ENCODE data around the gene PAPPA.

Gene PAPPA, protein sequence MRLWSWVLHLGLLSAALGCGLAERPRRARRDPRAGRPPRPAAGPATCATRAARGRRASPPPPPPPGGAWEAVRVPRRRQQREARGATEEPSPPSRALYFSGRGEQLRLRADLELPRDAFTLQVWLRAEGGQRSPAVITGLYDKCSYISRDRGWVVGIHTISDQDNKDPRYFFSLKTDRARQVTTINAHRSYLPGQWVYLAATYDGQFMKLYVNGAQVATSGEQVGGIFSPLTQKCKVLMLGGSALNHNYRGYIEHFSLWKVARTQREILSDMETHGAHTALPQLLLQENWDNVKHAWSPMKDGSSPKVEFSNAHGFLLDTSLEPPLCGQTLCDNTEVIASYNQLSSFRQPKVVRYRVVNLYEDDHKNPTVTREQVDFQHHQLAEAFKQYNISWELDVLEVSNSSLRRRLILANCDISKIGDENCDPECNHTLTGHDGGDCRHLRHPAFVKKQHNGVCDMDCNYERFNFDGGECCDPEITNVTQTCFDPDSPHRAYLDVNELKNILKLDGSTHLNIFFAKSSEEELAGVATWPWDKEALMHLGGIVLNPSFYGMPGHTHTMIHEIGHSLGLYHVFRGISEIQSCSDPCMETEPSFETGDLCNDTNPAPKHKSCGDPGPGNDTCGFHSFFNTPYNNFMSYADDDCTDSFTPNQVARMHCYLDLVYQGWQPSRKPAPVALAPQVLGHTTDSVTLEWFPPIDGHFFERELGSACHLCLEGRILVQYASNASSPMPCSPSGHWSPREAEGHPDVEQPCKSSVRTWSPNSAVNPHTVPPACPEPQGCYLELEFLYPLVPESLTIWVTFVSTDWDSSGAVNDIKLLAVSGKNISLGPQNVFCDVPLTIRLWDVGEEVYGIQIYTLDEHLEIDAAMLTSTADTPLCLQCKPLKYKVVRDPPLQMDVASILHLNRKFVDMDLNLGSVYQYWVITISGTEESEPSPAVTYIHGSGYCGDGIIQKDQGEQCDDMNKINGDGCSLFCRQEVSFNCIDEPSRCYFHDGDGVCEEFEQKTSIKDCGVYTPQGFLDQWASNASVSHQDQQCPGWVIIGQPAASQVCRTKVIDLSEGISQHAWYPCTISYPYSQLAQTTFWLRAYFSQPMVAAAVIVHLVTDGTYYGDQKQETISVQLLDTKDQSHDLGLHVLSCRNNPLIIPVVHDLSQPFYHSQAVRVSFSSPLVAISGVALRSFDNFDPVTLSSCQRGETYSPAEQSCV (N-terminal part only)

GRCh38 chr9:116153765-116154333 lies at the start of gene PAPPA:
Gene PAPPA (plus strand): TSS chr9:116153791. CDS start chr9:116154173, 382 bp downstream.
- no peak for DNase-seq

- DNase-seq, result no peak
Measured at GRCh38 chr9:116103976-116104820, 49.4 kb upstream of the PAPPA start.

GRCh38 chr9:116112236-116112635 lies 41.4 kb upstream of the PAPPA start:
- DNase-seq, result no peak

DNA sequence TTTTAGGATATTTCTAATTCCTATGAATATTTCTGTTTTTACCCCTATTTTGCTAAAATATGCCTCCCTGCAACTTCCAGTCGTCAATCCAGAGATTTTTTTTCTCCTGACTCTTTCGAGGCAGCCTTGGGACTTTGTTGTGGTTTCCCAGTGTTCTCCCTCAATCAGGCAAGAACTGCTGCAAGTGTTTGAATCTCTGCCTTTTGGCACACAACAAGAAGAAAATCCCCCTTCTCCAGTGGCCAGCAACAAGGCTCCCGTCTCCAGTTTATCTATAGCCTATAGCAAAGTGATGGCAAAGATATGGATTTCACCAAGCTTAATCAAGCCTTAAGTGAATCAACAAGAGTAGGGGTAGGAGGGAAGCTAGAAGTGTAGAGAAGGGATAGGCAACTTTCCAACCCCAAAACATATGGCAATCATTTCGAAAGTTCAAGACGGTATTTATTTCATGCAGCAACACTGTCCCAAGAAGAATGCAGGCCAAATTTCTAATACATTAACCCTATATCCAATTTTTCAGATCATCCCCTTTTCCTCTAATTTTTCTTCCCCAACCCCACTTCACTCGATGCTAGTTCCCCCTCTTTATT lies 37.7 kb upstream of the PAPPA start:
- DNase-seq, result no peak

- no peak for DNase-seq
Measured at GRCh38 chr9:116116393-116116792, 37.2 kb upstream of the PAPPA start.

GRCh38 chr9:116123171-116123570 lies 30.4 kb upstream of the PAPPA start:
- no peak for DNase-seq

GRCh38 chr9:116124472-116125040 lies 29.0 kb upstream of the PAPPA start:
- no peak for DNase-seq

GRCh38 chr9:116133163-116133562 lies 20.4 kb upstream of the PAPPA start:
- no peak for DNase-seq

- DNase-seq, result no peak
Measured at GRCh38 chr9:116134975-116135374, 18.6 kb upstream of the PAPPA start.

DNA sequence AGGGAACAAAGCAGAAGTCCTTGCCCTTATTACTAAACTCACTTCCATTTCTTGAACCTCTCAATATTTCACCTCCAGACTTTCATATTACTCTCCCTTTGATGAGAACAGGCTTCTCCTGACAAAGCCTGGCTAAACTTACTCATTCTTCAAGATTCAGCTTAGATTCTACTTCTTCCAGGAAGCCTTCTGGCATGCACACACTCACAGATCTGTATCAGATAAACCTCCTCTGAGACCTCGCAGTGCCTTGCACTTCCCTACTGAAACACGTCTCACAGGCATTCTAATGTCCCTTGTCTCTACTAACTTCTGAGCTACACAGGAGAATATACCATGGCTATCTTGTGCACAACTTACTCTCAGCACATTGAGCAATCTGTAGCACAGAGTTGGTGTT lies 16.6 kb upstream of the PAPPA start:
- DNase-seq, result no peak

GRCh38 chr9:116137581-116137980 lies 16.0 kb upstream of the PAPPA start:
- no peak for DNase-seq

DNA sequence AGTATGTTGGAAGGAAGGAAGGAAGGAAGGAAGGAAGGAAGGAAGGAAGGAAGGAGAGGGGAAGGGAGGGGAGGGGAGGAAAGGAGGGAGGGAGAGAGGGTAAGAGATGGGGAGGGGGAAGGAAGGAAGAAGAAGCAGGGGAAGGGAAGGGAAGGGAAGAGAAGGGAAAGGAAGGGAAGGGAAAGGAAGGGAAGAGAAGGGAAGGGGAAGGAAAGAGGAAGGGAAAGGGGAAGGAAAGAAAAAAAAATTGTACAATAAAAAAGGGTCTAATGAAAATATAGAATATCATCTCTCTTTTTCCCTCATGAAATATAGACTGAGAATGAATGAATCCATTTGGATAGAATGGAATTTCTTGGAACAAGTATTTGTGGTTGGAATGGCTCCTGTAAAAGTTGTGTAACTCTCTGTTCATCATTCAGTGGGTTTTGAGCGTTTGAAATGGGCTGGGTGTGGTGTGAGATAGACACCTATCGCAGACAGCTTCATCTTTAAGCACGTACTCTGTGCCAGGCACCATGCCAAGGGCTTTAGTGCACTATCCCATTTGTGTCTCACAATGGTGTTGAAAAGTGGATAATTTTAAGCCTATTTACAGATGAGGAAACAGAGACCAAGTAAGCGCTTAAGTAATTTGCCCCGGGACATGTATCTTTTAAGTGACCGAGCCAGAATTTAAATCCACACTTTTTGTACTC lies 11.6 kb upstream of the PAPPA start:
- DNase-seq, result no peak

- no peak for DNase-seq
Measured at GRCh38 chr9:116142706-116143492, 10.7 kb upstream of the PAPPA start.

GRCh38 chr9:116144038-116144437 lies 9.6 kb upstream of the PAPPA start:
- no peak for DNase-seq

- no peak for DNase-seq
Measured at GRCh38 chr9:116144555-116144954, 9.0 kb upstream of the PAPPA start.

DNA sequence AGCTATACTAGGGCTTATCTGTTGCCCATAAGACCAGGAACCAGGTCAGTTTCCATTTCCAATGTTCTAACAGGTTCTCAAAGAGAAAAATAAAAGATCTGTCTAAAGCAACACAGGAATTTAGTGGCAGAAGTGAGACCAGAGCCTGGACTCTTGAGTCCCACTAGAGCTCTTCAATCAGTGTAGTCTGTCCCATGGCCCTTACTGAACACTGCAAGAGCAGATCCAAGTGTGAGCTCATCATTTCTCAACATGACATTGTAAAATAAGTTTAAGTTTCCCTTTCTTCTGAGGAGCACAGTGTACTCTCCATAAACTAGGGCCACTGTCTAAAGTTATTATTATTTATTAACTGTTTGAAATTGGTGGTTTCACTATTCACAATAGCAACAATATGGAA lies 8.6 kb upstream of the PAPPA start:
- no peak for DNase-seq

- DNase-seq, result no peak
Measured at GRCh38 chr9:116147821-116148220, 5.8 kb upstream of the PAPPA start.

DNA sequence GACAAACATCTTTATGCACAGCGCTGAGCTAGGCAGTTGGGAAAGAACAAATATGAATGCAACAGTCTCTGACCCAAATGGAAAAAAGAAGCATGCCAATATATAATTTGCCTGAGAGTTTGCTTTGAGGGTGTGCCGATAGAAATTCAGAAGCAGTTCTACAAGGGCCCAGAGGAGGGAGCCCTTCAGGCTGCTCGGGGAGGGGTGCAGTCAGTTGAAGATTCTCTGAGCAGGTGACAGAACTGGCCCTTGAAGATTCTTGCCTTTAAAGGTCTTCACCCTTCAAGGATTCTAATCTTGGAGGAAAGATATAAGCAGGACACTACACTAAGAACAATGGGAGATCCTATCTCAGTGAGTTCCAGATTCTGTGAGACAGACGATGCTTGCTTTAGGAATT lies 3.7 kb upstream of the PAPPA start:
- DNase-seq, result no peak

DNA sequence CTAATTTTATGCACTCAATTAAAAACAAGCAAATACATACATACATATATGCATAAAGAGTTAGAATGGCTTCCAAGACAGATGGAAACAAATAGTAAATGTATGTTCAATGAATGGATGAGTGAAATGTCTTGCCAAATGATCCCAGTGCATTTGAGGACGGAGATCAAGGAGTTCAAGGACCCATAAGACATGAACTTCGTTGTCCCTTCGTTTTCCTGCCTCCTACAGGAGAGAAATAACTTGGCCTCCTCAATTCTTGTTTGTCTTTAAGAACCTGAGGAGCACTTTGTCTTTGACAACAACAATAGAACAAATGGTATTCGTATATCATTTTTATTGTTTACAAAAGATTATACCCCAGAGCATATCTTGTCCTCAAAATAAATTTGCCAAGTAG lies 2.4 kb upstream of the PAPPA start:
- no peak for DNase-seq

- no peak for DNase-seq
Measured at GRCh38 chr9:116151966-116152381, 1.6 kb upstream of the PAPPA start.
